ENCODE measurements around the gene ZSCAN22.
"Not testable (repeated sequence)": the region's sequence is repeated elsewhere in the genome, so short reads cannot be mapped to it uniquely, and the experiment has no call there.

Gene ZSCAN22

DNA sequence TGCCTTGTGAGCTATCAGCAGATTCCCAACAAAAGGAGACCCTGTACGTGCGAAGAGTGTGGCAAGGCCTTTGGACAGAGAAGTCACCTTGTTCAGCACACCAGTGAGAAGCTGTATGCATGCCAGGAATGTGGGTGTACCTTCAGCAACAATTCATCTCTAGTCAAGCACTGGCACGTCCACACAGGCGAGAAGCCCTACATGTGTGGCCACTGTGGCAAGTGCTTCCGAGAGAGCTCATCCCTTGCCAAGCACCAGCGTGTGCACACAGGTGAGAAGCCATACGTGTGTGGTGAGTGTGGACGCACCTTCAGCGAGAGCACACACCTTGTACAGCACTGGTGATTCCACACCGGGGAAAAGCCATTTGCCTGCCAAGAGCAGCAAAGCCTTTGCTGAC, 7.6 kb upstream of the ZSCAN22 start:
- no peak for DNase-seq

DNA sequence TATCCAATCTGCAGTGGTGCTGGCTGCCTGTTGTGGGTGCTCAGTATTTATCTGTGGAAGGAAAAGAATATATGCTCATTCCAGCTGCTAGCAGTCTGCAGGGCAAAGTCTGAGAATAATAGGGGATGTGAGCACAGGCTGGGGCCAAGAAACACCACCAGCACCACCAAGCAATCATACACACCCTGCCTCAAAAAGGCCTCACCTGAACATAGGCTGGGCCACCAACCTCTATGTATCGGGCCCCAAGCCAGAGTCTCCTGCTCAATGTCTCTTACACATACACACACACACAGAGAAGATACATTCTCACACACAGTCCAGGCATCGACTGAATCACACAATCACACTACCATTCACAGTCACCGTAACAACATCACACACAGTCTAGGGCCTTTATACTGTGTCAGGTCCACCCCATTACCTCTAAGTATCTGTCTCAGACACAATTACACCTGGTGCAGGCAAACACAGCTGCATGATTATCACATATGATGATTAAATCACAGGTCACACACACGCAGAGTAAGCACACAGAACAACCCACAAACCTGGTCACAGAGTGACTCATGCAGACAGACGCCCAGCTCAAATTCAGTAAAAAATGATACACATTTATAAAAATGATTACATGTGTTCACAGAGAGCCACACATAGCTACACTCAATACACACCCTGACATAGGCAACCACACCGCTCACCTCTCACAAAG, 1.3 kb upstream of the ZSCAN22 start:
- no peak for DNase-seq

DNA sequence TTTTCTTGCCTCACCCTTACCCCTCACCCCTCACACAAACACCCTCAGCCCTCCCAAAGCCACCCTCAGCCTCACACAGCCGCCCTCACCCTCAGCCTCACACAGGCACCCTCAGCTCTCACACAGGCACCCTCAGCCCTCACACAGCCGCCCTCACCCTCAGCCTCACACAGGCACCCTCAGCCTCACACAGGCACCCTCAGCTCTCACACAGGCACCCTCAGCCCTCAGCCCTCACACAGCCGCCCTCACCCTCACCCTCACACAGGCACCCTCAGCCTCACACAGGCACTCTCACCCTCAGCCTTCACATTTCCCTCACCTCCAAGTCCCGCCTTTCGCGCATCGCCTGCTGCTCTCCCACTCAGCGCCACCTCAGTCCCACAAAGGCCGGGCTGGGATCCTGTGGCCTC, 287 bp upstream of the ZSCAN22 start:
- no peak for DNase-seq

DNA sequence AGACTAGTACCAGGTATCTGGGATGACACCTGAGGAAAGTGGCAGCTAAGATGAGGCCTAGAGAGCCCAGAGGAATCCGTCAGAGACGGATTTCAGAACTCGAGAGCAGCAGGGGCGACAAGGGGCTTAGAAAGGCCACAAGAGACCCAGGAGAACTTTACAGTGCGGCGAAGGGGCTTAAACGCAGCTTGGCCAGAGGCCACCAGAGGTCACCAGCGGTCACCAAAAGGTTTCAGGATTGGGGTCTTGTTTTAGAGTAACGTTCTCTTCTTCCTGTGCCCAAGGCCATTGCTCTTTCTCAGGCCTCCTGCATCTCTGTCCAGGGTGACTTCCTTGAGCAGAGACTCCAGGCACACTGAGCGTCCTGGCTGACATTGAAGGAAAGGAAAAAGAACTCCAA, 2.2 kb downstream of the ZSCAN22 start:
- peak; percentile 17 for DNase-seq

DNA sequence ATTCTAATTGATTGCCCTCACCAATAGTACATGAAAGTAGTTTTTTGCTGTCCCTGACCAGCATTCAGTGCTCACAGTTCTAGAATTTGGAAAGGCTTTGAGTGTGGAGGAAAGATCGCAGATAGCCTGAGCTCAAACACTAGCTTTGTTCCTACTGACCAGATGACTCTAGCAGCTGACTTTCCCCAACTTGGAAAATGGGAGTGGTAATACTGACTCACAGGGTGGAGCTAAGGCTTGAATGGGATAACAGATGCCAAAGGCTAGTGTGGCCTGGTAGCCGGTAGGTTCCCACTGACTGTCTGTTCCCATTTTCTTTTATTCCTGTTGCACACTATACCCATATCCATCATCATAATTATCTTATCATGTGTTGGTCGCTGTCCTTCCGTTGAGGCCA, 3.7 kb downstream of the ZSCAN22 start:
- DNase-seq = no peak

DNA sequence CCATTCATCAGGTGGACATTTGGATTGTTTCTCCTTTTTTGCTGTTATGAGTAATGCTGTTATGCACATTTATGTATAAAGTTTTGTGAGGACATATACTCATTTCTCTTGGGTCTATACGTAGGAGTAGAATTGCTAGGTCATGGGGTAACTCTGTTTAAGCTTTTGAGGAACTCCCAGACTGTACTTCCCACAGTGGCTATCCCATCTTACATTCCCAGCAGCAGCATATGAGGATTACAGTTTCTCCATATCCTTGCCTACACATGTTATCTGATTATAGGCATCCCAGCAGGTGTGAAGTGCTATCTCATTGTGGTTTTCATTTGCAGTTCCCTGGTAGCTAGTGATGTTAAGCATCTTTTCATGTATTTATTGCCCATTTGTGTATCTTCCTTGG, 5.9 kb downstream of the ZSCAN22 start:
- DNase-seq = no peak

DNA sequence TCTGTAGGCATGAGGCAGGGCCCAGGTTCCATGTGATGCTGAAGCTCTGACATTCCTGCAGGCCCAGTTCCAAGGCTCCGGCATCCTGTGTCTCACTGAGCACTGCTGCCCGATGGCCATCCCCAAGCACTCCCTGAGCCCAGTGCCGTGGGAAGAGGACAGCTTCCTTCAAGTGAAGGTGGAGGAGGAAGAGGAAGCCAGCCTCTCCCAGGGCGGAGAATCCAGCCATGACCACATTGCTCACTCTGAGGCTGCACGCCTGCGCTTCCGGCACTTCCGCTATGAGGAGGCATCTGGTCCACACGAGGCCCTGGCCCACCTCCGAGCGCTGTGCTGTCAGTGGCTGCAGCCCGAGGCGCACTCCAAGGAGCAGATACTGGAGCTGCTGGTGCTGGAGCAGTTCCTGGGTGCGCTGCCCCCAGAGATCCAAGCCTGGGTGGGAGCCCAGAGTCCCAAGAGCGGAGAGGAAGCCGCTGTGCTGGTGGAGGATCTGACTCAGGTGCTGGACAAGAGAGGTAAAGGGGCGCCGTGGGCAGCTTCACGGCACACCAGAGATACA, 8.0 kb downstream of the ZSCAN22 start:
- no peak for DNase-seq

DNA sequence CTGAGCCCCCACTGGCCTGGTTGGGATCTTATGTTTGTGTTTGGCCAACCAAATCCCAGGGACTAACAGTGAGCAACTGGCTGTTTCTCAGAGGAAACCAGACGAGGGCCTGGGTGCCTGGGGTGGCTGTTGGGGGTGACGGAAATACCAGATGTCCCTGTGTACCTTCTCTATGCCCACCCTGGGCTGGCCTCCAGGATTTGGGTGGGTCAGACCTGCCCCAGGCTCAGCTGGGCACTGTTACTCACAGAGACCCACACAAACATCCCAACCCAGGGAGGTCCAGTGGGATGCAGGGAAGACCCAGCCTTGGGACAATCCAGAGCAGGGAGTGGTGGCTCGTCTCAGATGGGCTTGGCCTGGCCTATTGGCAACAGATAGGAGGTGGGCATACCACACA, 8.8 kb downstream of the ZSCAN22 start:
- no peak for DNase-seq

DNA sequence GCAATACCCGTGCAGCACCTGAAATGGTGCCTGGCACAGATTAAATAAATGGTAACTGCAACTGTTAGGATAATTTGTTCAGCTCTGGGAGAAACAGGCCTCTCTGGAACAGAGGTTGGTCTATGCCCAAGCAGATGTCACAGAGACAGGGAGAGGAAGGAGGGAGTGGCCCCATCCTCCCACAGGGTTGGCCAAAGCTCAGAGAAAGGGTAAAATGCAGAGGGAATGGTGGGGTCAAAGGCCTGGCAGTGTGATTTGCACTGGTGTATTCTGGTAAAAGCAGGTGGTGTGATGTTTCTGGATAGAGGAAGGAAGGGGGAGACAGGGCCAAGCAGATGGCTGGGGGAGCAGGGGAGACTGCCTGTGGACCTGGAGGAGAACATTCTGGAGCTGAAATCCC, 9.4 kb downstream of the ZSCAN22 start:
- no peak for DNase-seq

DNA sequence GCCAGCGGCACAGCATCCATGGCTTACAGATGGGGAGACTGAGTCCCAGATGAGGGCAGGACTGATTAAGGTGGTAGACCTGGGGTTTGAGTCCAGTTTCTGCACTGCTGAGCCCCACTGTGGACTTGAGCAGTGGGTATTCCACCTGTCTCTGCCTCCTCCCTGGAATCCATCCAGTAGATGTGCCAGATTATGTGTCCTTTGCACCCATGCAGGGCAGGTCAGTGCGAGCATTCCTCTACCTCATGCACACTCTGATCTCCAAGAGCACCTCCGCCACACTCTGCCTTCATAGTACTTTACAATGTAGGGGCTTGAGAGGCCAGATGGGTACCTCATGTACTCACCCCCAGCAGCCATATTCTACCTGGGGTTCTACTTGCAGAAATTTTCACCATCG, 10.0 kb downstream of the ZSCAN22 start:
- no peak for DNase-seq

DNA sequence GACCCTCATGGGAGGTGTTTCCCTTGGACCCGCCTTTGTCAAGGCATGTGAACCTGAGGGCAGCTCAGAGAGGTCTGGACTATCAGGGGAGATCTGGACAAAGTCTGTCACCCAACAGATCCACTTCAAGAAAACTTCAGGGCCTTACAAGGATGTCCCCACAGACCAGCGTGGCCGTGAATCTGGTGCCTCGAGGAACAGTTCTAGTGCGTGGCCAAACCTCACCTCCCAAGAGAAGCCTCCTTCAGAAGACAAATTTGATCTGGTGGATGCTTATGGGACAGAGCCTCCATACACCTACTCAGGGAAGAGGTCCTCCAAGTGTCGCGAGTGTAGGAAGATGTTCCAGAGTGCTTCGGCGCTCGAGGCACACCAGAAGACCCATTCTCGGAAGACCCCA, 11.5 kb downstream of the ZSCAN22 start:
- DNase-seq = no peak

DNA sequence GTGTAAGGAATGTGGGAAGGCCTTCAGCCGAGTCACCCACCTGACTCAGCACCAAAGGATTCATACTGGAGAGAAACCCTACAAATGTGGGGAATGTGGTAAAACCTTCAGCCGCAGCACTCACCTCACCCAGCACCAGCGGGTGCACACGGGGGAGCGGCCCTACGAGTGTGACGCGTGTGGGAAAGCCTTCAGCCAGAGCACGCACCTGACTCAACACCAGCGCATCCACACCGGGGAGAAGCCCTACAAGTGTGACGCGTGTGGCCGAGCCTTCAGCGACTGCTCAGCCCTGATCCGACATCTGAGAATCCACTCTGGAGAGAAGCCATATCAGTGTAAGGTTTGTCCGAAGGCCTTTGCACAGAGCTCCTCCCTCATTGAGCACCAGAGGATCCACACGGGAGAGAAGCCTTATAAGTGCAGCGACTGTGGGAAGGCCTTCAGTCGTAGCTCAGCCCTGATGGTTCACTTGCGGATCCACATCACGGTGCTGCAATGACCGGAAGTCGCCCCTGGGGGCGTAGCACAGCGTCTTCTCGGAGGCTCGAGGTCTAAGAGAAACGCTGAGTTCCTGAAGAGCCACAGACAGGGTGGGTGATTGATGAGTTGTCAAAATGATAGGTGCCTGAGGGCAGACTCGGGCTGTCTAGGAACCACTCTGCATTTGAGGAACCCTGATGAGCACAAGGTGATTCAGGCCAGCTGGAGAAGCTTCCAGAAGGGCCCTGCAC, 12.2 kb downstream of the ZSCAN22 start:
- DNase-seq = no peak

DNA sequence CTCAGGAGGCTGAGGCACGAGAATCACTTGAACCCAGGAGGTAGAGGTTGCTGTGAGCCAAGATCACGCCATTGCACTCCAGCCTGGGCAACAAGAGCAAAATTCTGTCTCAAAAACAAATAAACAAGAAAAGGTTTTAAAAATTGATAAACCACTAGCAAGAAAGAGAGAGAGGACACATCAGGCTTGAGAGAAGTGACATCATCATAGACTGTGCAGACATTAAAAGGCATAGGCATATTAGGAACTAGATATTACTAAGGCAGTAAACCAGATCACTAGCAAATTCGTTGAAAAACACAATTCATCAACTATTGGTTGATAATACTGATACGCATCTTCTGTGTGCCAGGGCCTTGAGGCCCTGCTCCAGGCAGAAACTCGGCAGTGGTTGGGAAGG, 18.8 kb downstream of the ZSCAN22 start:
- no peak for DNase-seq

DNA sequence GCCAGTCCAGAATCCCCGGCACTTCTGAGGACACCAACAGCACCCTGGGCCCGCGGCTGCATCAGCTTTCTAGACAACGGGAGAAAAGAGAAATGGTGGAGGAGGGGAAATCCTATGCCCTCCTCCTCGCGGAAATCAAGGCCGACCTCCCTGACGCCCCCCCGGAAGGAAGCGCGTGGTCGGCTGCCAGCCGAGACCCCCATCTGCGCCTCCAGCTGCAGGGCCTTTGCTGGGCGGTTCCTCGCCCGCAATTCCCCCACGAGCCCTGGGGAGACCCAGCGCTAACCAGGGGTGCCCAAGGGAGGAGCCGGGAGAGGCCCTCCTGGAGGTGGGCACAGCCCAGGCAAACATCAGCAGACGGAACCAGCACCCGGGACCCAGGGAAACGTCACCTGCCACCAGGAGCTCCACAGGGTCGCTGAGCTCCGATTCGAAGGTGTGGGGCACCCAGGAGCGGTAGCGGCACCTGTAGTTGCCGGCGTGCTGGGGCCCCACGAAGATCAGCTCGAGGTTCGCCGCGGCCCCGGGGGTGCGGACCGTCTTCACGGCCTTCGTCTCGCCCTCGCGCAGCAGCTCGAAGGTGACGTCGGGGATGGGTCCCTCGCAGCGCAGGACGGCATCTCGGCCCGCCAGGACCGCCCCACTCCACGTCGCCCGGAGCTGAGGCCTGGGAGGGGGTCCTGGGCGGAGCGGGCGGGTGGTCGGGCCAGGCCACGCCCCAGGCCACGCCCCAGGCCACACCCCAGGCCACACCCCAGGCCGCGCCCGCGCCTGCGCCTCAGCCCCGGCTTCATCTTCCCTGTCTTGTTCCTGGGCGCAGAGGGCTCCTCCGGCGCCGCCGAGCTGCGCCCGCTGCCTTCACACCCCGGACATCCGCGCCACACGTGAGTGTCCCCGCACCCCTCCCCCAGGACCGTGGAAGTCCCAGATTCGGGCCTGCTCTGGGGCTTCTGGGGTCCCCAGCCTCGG, 20.5 kb downstream of the ZSCAN22 start:
- peak; percentile 76 for DNase-seq

DNA sequence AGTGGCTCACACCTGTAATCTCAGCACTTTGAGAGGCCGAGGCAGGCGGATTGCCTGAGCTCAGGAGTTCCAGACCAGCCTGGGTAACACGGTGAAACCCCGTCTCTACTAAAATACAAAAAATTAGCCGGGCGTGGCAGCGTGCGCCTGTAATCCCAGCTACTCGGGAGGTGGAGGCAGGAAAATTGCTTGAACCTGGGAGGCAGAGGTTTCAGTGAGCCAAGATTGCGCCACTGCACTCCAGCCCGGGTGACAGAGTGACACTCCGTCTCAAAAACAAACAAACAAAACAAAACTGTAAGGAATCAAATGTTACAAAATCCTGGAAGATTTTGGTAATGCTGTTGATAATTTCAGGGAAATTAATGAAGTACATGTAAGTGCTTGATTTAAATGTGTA, 21.3 kb downstream of the ZSCAN22 start:
- not testable (repeated sequence) for DNase-seq

DNA sequence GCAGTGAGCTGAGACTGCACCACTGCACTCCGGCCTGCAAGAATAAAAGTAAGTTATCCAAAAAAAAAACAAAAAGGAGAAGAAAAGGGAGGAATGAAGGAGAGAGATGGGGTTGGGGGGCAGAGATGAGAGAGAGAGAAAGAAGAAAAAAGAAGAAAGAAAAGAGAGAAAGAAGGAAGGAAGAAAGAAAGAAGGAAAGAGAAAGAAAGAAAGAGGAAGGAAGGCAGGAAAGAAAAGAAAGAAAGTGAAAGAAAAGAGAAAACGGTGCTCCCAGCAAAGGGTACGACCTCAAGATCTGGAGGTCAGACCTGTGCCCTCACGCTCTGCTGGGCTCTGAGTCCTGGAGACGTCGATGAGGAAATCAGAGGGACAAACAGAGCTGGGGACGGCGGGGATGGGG, 22.8 kb downstream of the ZSCAN22 start:
- DNase-seq = no peak

DNA sequence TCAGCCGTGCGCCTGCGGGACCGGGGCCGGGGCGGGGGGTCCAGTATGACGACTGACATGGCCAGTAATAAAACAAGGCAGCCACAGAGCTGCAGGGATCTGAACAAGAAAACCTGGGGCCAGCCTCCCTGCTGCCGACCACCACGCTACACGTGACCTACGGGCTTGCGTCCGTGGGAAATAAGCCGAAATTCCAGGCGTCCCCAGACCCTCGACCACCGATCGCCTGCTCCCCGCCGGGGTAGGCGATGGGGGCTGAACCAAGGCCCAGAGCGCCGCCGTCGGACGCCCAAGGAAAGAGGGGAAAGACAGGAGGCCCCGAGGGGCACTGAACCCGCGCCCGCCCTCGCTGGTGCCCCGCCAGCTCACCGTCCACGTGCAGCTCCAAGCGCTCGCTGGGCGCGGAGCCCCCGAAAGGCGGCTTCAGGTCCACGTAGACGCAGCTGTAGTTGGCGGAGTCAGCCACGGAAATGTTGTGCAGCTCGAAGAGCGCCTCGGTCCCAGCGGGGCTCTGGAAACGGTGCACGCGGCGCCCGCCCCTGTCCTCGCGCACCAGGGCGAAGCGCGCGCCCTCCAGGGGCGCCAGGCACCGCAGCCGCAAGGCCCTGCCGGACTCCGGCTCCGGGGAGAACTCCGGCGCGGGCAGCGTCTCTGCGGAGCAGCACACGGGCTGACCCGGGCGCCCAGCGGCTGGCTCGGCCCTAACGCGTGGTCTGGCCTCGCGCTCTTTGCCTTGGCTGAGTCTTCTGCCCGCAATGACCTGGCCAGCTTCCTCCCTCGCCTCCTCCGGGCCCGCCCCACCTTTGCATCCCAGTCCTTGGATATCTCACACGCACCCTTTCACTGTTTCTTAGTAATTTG, 23.4 kb downstream of the ZSCAN22 start:
- no peak for DNase-seq

DNA sequence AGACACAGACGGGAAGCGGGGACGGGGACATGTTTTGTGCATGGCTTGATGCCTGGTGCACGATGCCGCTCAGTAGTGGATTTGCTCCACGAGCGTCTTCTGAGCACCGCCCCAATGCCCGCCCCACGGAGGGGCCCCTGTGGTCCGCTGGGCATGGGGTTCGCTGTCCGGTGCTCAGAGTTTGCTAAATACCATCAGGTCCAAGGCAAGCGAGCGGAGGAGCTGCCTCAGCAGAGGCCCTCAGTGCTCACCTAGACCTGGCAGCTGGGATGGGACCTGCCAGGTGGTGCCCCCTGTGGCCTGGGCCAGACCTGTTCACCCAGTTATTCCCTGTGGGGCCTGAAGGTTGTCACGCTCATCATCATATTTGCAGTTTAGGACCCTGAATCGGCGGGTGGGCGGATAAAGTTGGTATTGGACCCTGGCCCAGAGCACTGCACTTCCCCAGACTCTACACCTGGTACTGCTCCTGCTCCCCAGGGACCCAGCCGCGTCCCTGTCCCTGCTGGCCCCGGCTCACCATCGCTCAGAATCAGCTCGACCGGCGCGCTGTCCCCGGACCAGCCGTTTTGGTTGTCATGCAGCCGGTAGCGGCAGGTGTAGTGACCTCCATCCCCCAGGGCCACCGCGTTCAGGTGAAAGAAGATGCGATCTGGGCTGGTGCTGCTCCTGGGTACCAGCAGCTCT, 24.2 kb downstream of the ZSCAN22 start:
- no peak for DNase-seq

DNA sequence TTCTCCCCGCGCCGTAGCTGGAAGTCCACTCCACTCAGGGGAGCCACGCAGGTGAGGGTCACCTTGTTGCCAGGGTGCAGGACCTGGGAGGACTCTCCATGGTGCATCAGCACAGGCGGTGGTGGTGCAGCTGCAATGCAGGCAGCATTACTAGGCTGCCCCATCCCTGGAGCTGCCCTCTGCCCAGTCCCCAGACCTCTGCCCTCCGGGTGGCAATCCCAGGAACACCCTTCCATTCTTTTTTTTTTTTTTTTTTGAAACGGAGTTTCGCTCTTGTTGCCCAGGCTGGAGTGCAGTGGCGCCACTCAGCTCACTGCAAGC, 24.7 kb downstream of the ZSCAN22 start:
- DNase-seq = no peak

DNA sequence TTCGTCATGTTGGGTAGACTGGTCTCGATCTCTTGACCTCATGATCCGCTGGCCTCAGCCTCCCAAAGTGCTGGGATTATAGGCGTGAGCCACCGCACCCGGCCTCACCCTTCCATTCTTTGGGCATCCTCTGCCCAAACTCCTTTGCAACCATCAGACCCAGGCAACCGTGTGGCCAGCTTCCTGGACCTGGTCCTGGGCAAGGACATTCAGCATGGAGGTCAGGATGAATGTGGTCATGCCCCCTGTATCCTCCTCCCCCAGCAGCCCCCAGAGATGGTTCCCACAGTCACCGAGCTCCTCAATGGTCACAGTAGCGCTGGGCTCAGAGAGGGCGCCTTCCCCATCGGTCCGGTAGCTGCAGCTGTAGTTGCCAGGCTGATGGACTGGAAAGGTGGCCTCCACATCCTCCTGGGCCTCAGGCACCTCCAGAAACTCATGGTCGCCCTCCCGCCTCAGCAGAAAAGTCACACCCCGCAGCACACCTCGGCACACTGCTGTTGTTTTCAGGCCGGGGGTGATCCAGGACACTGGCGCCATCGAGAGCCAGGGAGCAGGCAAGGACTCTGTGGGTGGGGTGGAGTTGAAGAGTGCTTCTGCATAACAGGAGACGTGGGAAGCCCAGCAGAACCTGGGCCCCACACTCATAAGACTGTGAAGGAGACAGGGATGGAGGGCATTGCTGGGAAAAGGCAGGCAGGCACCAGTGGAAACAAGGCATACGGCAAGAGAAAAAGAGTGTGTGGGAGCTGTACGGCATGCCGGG, 25.4 kb downstream of the ZSCAN22 start:
- no peak for DNase-seq

Data from NCI-H2171 treated with DMSO at 0.1 percent for 48 hours (cell line).